IMR-90 (cell line): ENCODE results near the gene NOVA2. TPM values are rescaled to one million over a fixed set of nuclear protein-coding genes. Genes with fewer than 3 reads are reported as not detected.

ENCODE experiments used
- ATAC-seq: fragments of 200-7000 bp; cut with Tn5 transposase; 2 replicates; pipeline ENCODE4 v1.9.1; 2020; ENCODE audit warnings: low read depth, mild to moderate bottlenecking, moderate library complexity
- BruUV-seq: library from RNA; stranded (reverse); fragments of 400-500 nt; replicated peaks from 2 replicates; lab custom pipeline; 2021; lab: Mats Ljungman, UMichigan
- CTCF ChIA-PET: fragments of 300-600 bp; formaldehyde crosslinking; extraction: SDS; loops from one replicate; lab custom pipeline; 2021; ENCODE audit warnings: antibody characterized with exemption; lab: Yijun Ruan, JAX
- POLR2A ChIA-PET: fragments of 300-600 bp; sonication (Branson Sonifier 250); formaldehyde crosslinking; loops from one replicate; lab custom pipeline; 2022; ENCODE audit warnings: antibody characterized with exemption; ENCODE audit not compliant: unreplicated experiment; lab: Charles Lee
- DNase-seq: peaks from one replicate; pipeline ENCODE4 v3.0.0; 2013
- H2AFZ ChIP-seq: replicated peaks from 2 replicates; pipeline ENCODE3; 2013; ENCODE audit warnings: low read length, mild to moderate bottlenecking; ENCODE audit not compliant: poor library complexity
- H2AK5ac ChIP-seq: 2 replicates; pipeline ENCODE4 v1.6.1; 2013; ENCODE audit warnings: low read depth, low read length, inconsistent platforms
- H2AK9ac ChIP-seq: replicated peaks from 2 replicates; pipeline ENCODE3; 2013; ENCODE audit warnings: mild to moderate bottlenecking, low read depth, low read length, moderate library complexity; ENCODE audit not compliant: poor library complexity
- H2BK120ac ChIP-seq: 2 replicates; pipeline ENCODE4 v1.6.1; 2013; ENCODE audit warnings: low read depth, low read length, inconsistent platforms
- H2BK15ac ChIP-seq: 3 replicates; pipeline ENCODE4 v1.6.1; 2013; ENCODE audit warnings: low read depth, low read length, inconsistent platforms
- H2BK20ac ChIP-seq: 2 replicates; pipeline ENCODE4 v1.6.1; 2013; ENCODE audit warnings: low read depth, mild to moderate bottlenecking, inconsistent platforms, low read length, moderate library complexity
- H2BK5ac ChIP-seq: 2 replicates; pipeline ENCODE4 v1.6.1; 2013; ENCODE audit warnings: mild to moderate bottlenecking, low read depth, low read length, inconsistent platforms; ENCODE audit not compliant: poor library complexity, severe bottlenecking
- H3K14ac ChIP-seq: replicated peaks from 2 replicates; pipeline ENCODE4 v1.6.1; 2013; ENCODE audit warnings: low read depth, low read length, inconsistent platforms
- H3K18ac ChIP-seq: 2 replicates; pipeline ENCODE4 v1.6.1; 2013; ENCODE audit warnings: low read depth, low read length, control low read depth
- H3K23ac ChIP-seq: 2 replicates; pipeline ENCODE4 v1.6.1; 2013; ENCODE audit warnings: low read depth, low read length, inconsistent platforms
- H3K27ac ChIP-seq: 2 replicates; pipeline ENCODE4 v1.5.1; 2013; ENCODE audit warnings: mild to moderate bottlenecking, control low read depth, low read length; ENCODE audit not compliant: insufficient read depth
- H3K27me3 ChIP-seq: 2 replicates; pipeline ENCODE4 v1.6.1; 2013; ENCODE audit warnings: low read length; ENCODE audit not compliant: control insufficient read depth, insufficient read depth
- H3K36me3 ChIP-seq: 2 replicates; pipeline ENCODE4 v1.6.1; 2013; ENCODE audit warnings: low read length, mixed read lengths; ENCODE audit not compliant: control insufficient read depth, insufficient read depth
- H3K4ac ChIP-seq: 2 replicates; pipeline ENCODE4 v1.6.1; 2013; ENCODE audit warnings: low read depth, low read length, inconsistent platforms
- H3K4me1 ChIP-seq: 2 replicates; pipeline ENCODE4 v1.6.1; 2013; ENCODE audit warnings: low read length, mixed read lengths; ENCODE audit not compliant: control insufficient read depth, insufficient read depth
- H3K4me2 ChIP-seq: 2 replicates; pipeline ENCODE4 v1.6.1; 2013; ENCODE audit warnings: low read depth, mild to moderate bottlenecking, control low read depth, low read length, moderate library complexity
- H3K4me3 ChIP-seq: 2 replicates; pipeline ENCODE4 v1.5.1; 2013; ENCODE audit warnings: low read depth, mild to moderate bottlenecking, control low read depth, low read length, moderate library complexity; ENCODE audit not compliant: insufficient read depth
- H3K56ac ChIP-seq: 2 replicates; pipeline ENCODE4 v1.6.1; 2013; ENCODE audit warnings: low read length, inconsistent platforms; ENCODE audit not compliant: insufficient read depth; ENCODE audit errors: extremely low read depth
- H3K79me1 ChIP-seq, 2 experiments: 2 replicates each; pipeline ENCODE4 v1.6.1; 2013; ENCODE audit warnings: low read length in 2 of 2, inconsistent platforms in 1 of 2, low read depth in 1 of 2
- H3K9ac ChIP-seq: 2 replicates; pipeline ENCODE4 v1.6.1; 2013; ENCODE audit warnings: low read depth, low read length, control low read depth
- H3K9me1 ChIP-seq: 2 replicates; pipeline ENCODE4 v1.6.1; 2013; ENCODE audit warnings: low read length, inconsistent platforms; ENCODE audit not compliant: insufficient read depth
- H3K9me3 ChIP-seq: 2 replicates; pipeline ENCODE4 v1.6.1; 2013; ENCODE audit warnings: low read length; ENCODE audit not compliant: control insufficient read depth, insufficient read depth
- H4K20me1 ChIP-seq: 2 replicates; pipeline ENCODE4 v1.6.1; 2013; ENCODE audit warnings: low read length, inconsistent platforms; ENCODE audit not compliant: insufficient read depth
- H4K5ac ChIP-seq: 2 replicates; pipeline ENCODE4 v1.6.1; 2013; ENCODE audit warnings: mild to moderate bottlenecking, low read depth, low read length, control low read depth
- H4K8ac ChIP-seq, 2 experiments: 2 replicates each; pipeline ENCODE4 v1.6.1; 2013; ENCODE audit warnings: low read depth in 2 of 2, low read length in 2 of 2, control low read depth in 1 of 2, inconsistent platforms in 1 of 2
- H4K91ac ChIP-seq: 2 replicates; pipeline ENCODE4 v1.6.1; 2013; ENCODE audit warnings: low read depth, low read length, inconsistent platforms; ENCODE audit not compliant: insufficient read depth
- CEBPB ChIP-seq: IDR thresholded peaks from 2 replicates; pipeline ENCODE4 v1.6.1; 2012; ENCODE audit warnings: low read depth, low read length, improper control_type of control experiment
- CHD1 ChIP-seq: IDR thresholded peaks from 2 replicates; pipeline ENCODE4 v1.6.1; 2012; ENCODE audit warnings: low read depth, low read length, improper control_type of control experiment
- FOS ChIP-seq: fragments of 150-350 bp; IDR thresholded peaks from 2 replicates; pipeline ENCODE4 v1.6.1; 2016; ENCODE audit warnings: low read depth, low read length
- MAFK ChIP-seq: IDR thresholded peaks from 2 replicates; pipeline ENCODE4 v1.6.1; 2012; ENCODE audit warnings: low read depth, low read length, improper control_type of control experiment
- MAZ ChIP-seq: IDR thresholded peaks from 2 replicates; pipeline ENCODE4 v1.6.1; 2012; ENCODE audit warnings: low read depth, mild to moderate bottlenecking, low read length, improper control_type of control experiment, moderate library complexity, borderline replicate concordance
- MXI1 ChIP-seq: IDR thresholded peaks from 2 replicates; pipeline ENCODE4 v1.6.1; 2012; ENCODE audit warnings: low read depth, mild to moderate bottlenecking, low read length, moderate library complexity, borderline replicate concordance
- NFE2L2 ChIP-seq: fragments of 150-350 bp; IDR thresholded peaks from 2 replicates; pipeline ENCODE4 v1.6.1; 2016; ENCODE audit warnings: low read depth, mild to moderate bottlenecking, low read length
- POLR2A ChIP-seq: IDR thresholded peaks from 2 replicates; pipeline ENCODE4 v1.6.1; 2012; ENCODE audit warnings: mild to moderate bottlenecking, low read depth, low read length
- RFX5 ChIP-seq: IDR thresholded peaks from 2 replicates; pipeline ENCODE4 v1.8.0; 2012; ENCODE audit warnings: low read depth, mild to moderate bottlenecking, low read length, moderate library complexity
- SMC3 ChIP-seq: fragments of 150-350 bp; IDR thresholded peaks from 2 replicates; pipeline ENCODE4 v1.6.1; 2016; ENCODE audit warnings: low read depth, mild to moderate bottlenecking, antibody characterized with exemption, low read length, moderate library complexity
- WGBS, 2 experiments: methylation state at CpG; one replicate each; pipeline versions ENCODE4 v1.1.5 to v1.1.7; 2013; ENCODE audit warnings: missing lambda C conversion rate in 2 of 2; ENCODE audit not compliant: insufficient read length in 1 of 2; ENCODE audit errors: extremely low coverage in 2 of 2; 5-methylcytosine and 5-hydroxymethylcytosine counted together
- dilution Hi-C: fragments of 300-500 bp; cut with HindIII; formaldehyde crosslinking; loops from one replicate; pipeline ENCODE4 v1.14.3; 2018; ENCODE audit warnings: low sequenced_read_pairs; ENCODE audit not compliant: unreplicated experiment
- in situ Hi-C: fragments of 300-500 bp; cut with MboI; formaldehyde crosslinking; loops from 3 replicates; pipeline ENCODE4 v1.14.3; 2019; ENCODE audit warnings: low sequenced_read_pairs, inconsistent platforms, mixed read lengths
- intact Hi-C: fragments of 100-400 bp; cut with micrococcal nuclease; formaldehyde crosslinking; loops from 2 replicates; pipeline ENCODE4 v1.10.0; 2022
- polyA plus RNA-seq, 3 experiments: library from polyadenylated mRNA; depleted of rRNA; stranded (reverse); fragments of >200 nt; gene quantifications; 2 replicates each; pipeline ENCODE4 v1.2.3, GENCODE V29; 2012; ENCODE audit warnings: low replicate concordance in 1 of 3
- total RNA-seq: library from RNA; depleted of rRNA; stranded (reverse); fragments of >200 nt; gene quantifications from 2 replicates; pipeline ENCODE4 v1.2.3, GENCODE V29; 2012
- TF ChIP-seq, protein P1 (sequence below): conservative IDR thresholded peaks from 2 replicates; pipeline ENCODE4 v1.5.1; 2012; ENCODE audit warnings: mild to moderate bottlenecking, low read depth, low read length, improper control_type of control experiment
- TF ChIP-seq, protein P2 (sequence below): fragments of 150-350 bp; IDR thresholded peaks from 2 replicates; pipeline ENCODE4 v1.6.1; 2017; ENCODE audit warnings: mild to moderate bottlenecking, antibody characterized with exemption, low read length, low read depth
- TF ChIP-seq, protein P3 (sequence below): fragments of 150-350 bp; IDR thresholded peaks from 2 replicates; pipeline ENCODE4 v1.6.1; 2016; ENCODE audit warnings: low read depth, mild to moderate bottlenecking, low read length, moderate library complexity, borderline replicate concordance

NOVA2 gene
- total and polyA plus RNA-seq, 2 of the 4 experiments (the other 2 are of a cell fraction) = 0.03 TPM; not detected in 1

DNA sequence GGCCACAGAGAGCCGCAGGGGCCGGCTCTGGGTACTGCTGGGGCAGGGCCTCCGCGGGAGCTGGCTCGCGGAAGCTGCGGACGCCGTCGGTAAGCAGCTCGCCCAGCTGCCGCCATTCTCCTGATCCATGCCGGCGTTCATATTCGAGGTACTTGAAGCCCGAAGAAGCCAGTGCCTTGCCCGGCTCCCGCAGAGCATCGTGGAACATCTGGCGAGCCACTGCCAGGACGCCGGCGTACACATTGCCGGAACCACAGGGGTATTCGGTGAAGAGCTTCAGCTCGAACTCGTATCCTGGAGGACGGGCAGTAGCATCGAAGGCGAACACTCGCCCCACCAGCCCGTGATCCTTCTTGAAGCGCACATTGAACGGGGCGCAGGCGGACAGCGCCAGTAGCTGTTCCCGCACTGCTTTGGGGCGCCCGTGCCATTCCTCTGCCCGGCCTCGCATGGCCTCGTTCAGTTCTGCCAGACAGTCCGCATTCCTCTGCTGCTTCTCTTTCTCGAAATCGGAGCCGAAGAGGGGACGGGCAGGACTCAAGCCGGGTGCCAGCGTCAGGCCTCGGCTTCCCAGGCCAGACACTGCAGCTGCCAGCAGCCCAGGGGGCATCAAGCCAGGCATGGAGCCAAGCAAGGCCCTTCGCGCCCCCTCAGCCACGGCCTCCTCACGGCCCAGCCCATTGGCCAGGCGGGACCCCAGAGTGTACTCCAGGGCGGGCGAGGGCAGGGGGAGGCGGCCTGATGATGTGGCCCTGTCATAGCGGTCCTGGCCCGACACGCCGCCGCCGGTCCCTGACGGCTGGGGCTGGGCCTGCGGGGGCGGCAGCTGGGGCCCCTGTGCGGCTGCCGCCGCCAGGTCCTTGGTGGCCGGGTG lies 88.7 kb downstream of the NOVA2 start:
- Histone ChIP-seq H2BK20ac (no peak overlapping the region), H4K8ac (no peak overlapping the region; a peak in 1 of 4 replicates), H3K18ac (no peak overlapping the region), H3K23ac (no peak overlapping the region), H2AK9ac (peak overlapping the region; percentile 93), H3K56ac (no peak overlapping the region), H3K4me1 (peaks cover 10% of the 10 kb centered on the region), H2AFZ (peak overlapping the region; percentile 95), H2BK5ac (no peak overlapping the region), H2AK5ac (peak overlapping the region; percentile 24; the same call in 1 of the 2 replicates), H2BK120ac (no peak overlapping the region), H3K36me3 (peaks cover 7% of the 10 kb centered on the region; the same call in 1 of the 2 replicates), H2BK15ac (no peak overlapping the region), H3K9me1 (peaks cover 6% of the 10 kb centered on the region; the same call in 1 of the 2 replicates), H4K5ac (no peak overlapping the region), H3K4ac (no peak overlapping the region), H3K9me3 (no peaks in the 10 kb centered on the region), H3K4me3 (peak overlapping the region; percentile 74), H3K27me3 (no peaks in the 10 kb centered on the region), H4K91ac (no peak overlapping the region), H4K20me1 (peaks cover 15% of the 10 kb centered on the region), H3K4me2 (peak overlapping the region; percentile 67), H3K9ac (no peak overlapping the region; the same call in 1 of the 2 replicates), H3K27ac (peak overlapping the region; percentile 16; the same call in 1 of the 2 replicates), H3K79me1 (peaks cover 8 to 30% of the 10 kb centered on the region in 2 experiments), H3K14ac (no peak overlapping the region)
- BruUV-seq = no TSS peak
- 58% methylated on average over 69 of the region's 72 CpGs; no CpG with 5 or more reads in 1 of the 2 experiments for WGBS, 2 experiments
- CTCF ChIA-PET = interaction anchor here (1.0 kb wide), 1 partner anchor 20 kb away, joined by 3 read pairs; no protein-coding TSS in a partner anchor
- dilution Hi-C loops = no loop called here
- intact Hi-C loops = loop anchor here (5.0 kb wide), 1 partner anchor 112 kb away; the partner anchor contains the start of gene CCDC61
- DNase-seq (no peak), ATAC-seq (no peak)
- in situ Hi-C loops = no loop called here
- POLR2A ChIA-PET = no interaction called here
- TF ChIP-seq RFX5 (no peak), MAFK (no peak), POLR2A (no peak), NFE2L2 (no peak), CEBPB (no peak), CHD1 (no peak), SMC3 (no peak), MAZ (no peak), FOS (no peak), MXI1 (no peak)
- TF ChIP-seq, protein P1, sequence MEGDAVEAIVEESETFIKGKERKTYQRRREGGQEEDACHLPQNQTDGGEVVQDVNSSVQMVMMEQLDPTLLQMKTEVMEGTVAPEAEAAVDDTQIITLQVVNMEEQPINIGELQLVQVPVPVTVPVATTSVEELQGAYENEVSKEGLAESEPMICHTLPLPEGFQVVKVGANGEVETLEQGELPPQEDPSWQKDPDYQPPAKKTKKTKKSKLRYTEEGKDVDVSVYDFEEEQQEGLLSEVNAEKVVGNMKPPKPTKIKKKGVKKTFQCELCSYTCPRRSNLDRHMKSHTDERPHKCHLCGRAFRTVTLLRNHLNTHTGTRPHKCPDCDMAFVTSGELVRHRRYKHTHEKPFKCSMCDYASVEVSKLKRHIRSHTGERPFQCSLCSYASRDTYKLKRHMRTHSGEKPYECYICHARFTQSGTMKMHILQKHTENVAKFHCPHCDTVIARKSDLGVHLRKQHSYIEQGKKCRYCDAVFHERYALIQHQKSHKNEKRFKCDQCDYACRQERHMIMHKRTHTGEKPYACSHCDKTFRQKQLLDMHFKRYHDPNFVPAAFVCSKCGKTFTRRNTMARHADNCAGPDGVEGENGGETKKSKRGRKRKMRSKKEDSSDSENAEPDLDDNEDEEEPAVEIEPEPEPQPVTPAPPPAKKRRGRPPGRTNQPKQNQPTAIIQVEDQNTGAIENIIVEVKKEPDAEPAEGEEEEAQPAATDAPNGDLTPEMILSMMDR = no peak
- TF ChIP-seq, protein P2, sequence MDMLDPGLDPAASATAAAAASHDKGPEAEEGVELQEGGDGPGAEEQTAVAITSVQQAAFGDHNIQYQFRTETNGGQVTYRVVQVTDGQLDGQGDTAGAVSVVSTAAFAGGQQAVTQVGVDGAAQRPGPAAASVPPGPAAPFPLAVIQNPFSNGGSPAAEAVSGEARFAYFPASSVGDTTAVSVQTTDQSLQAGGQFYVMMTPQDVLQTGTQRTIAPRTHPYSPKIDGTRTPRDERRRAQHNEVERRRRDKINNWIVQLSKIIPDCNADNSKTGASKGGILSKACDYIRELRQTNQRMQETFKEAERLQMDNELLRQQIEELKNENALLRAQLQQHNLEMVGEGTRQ = no peak
- TF ChIP-seq, protein P3, sequence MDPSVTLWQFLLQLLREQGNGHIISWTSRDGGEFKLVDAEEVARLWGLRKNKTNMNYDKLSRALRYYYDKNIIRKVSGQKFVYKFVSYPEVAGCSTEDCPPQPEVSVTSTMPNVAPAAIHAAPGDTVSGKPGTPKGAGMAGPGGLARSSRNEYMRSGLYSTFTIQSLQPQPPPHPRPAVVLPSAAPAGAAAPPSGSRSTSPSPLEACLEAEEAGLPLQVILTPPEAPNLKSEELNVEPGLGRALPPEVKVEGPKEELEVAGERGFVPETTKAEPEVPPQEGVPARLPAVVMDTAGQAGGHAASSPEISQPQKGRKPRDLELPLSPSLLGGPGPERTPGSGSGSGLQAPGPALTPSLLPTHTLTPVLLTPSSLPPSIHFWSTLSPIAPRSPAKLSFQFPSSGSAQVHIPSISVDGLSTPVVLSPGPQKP = no peak
